ENCODE measurements around the gene DPY19L3.
"Not testable (repeated sequence)": the region's sequence is repeated elsewhere in the genome, so short reads cannot be mapped to it uniquely, and the experiment has no call there.

DPY19L3 gene

DNA sequence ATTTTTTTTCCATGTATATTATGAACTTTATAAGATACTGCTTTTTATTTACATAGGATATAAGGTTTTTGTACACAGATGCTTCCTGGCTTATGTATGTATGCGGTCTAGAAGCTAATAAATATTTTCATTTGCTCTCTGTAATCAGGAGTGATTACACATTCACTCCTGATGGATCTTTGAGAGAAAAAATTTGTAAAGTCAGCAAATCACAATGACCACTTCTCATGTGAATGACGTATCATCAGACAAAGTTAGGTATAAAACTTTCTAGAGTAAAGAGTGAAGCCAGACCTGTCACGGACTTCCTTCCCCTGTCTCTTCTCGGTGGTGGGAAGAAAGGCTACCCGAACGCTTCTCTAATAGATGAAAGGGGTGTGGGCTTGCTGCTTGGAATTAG lies 31.1 kb downstream of the DPY19L3 start:
- no peaks in the 10 kb centered on the region for H3K36me3 ChIP-seq (replicated peaks; ENCODE audit: low read depth, low read length)
- H2AFZ ChIP-seq (ENCODE audit: low read depth, low read length): no peak overlapping the region
- no peak overlapping the region for H3K4me2 ChIP-seq (ENCODE audit: low read length)
- TF ChIP-seq, protein P1, sequence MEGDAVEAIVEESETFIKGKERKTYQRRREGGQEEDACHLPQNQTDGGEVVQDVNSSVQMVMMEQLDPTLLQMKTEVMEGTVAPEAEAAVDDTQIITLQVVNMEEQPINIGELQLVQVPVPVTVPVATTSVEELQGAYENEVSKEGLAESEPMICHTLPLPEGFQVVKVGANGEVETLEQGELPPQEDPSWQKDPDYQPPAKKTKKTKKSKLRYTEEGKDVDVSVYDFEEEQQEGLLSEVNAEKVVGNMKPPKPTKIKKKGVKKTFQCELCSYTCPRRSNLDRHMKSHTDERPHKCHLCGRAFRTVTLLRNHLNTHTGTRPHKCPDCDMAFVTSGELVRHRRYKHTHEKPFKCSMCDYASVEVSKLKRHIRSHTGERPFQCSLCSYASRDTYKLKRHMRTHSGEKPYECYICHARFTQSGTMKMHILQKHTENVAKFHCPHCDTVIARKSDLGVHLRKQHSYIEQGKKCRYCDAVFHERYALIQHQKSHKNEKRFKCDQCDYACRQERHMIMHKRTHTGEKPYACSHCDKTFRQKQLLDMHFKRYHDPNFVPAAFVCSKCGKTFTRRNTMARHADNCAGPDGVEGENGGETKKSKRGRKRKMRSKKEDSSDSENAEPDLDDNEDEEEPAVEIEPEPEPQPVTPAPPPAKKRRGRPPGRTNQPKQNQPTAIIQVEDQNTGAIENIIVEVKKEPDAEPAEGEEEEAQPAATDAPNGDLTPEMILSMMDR (IDR thresholded peaks at IDR 0.05; ENCODE audit: low read depth, low read length): no peak
- no peak for TF ChIP-seq EZH2phosphoT487 (IDR thresholded peaks at IDR 0.05; ENCODE audit: low read depth)
- H3K4me1 ChIP-seq (ENCODE audit: low read length): no peaks in the 10 kb centered on the region
- no peaks in the 10 kb centered on the region for H3K9me3 ChIP-seq (ENCODE audit: insufficient read depth, low read length)
- no peaks in the 10 kb centered on the region for H3K79me2 ChIP-seq (ENCODE audit: low read length)
- H4K20me1 ChIP-seq (ENCODE audit: insufficient read depth, low read length): no peaks in the 10 kb centered on the region
- H3K27me3 ChIP-seq (ENCODE audit: low read depth, low read length): no peaks in the 10 kb centered on the region
- H3K9ac ChIP-seq (ENCODE audit: low read length): no peak overlapping the region
- no peak overlapping the region for H3K4me3 ChIP-seq (ENCODE audit: low read length)
- H3K27ac ChIP-seq (ENCODE audit: low read length): no peak overlapping the region

DNA sequence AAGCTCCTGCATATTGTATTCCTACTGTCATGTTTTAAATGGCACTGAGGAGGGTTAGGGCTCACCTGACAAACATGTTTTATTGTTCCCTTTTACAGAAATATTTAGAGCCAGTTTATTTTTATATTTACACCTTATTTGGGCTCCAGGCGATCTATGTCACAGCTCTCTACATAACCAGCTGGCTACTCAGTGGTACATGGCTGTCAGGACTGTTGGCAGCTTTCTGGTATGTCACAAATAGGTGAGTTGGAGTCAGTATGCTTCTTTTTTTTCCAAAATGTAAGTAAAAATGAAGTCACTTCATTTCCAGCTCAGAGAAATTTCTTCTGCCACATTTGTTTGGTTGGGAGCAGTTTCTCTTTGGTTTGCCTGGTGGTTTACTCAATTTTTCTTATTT lies 31.5 kb downstream of the DPY19L3 start:
- no peak for TF ChIP-seq EZH2phosphoT487 (IDR thresholded peaks at IDR 0.05; ENCODE audit: low read depth)
- TF ChIP-seq, protein P1 (IDR thresholded peaks at IDR 0.05; ENCODE audit: low read depth, low read length): no peak
- Histone ChIP-seq H4K20me1 (ENCODE audit: insufficient read depth, low read length) (no peaks in the 10 kb centered on the region), H3K9ac (ENCODE audit: low read length) (no peak overlapping the region), H3K36me3 (replicated peaks; ENCODE audit: low read depth, low read length) (no peaks in the 10 kb centered on the region), H3K79me2 (ENCODE audit: low read length) (no peaks in the 10 kb centered on the region), H3K9me3 (ENCODE audit: insufficient read depth, low read length) (no peaks in the 10 kb centered on the region), H3K4me1 (ENCODE audit: low read length) (no peaks in the 10 kb centered on the region), H3K27me3 (ENCODE audit: low read depth, low read length) (no peaks in the 10 kb centered on the region), H3K4me3 (ENCODE audit: low read length) (no peak overlapping the region), H2AFZ (ENCODE audit: low read depth, low read length) (no peak overlapping the region), H3K27ac (ENCODE audit: low read length) (no peak overlapping the region), H3K4me2 (ENCODE audit: low read length) (no peak overlapping the region)

DNA sequence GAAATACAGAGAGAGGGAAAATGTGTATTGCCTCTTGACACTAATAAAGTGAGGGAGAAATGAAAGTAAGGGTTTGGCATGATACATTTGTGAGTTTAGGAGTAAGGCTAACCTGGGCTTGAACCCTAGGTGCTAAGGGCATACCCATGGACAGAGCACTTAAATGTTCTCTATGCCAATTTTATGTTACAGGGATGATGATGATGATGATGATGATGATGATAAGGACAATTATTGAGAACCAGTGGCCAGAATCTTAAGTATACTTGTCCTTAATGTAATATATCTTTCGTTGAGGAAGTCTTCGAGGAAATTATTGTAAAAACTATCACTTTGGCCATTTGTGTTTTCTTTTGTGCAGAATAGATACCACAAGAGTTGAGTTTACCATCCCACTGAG lies 33.2 kb downstream of the DPY19L3 start:
- H4K20me1 ChIP-seq (ENCODE audit: insufficient read depth, low read length): no peaks in the 10 kb centered on the region
- H2AFZ ChIP-seq (ENCODE audit: low read depth, low read length): no peak overlapping the region
- no peaks in the 10 kb centered on the region for H3K79me2 ChIP-seq (ENCODE audit: low read length)
- no peak overlapping the region for H3K4me3 ChIP-seq (ENCODE audit: low read length)
- no peak overlapping the region for H3K27ac ChIP-seq (ENCODE audit: low read length)
- H3K9ac ChIP-seq (ENCODE audit: low read length): no peak overlapping the region
- no peaks in the 10 kb centered on the region for H3K27me3 ChIP-seq (ENCODE audit: low read depth, low read length)
- H3K4me1 ChIP-seq (ENCODE audit: low read length): no peaks in the 10 kb centered on the region
- no peak overlapping the region for H3K4me2 ChIP-seq (ENCODE audit: low read length)
- H3K36me3 ChIP-seq (replicated peaks; ENCODE audit: low read depth, low read length): no peaks in the 10 kb centered on the region
- TF ChIP-seq EZH2phosphoT487 (IDR thresholded peaks at IDR 0.05; ENCODE audit: low read depth): no peak
- TF ChIP-seq, protein P1 (IDR thresholded peaks at IDR 0.05; ENCODE audit: low read depth, low read length): no peak
- H3K9me3 ChIP-seq (ENCODE audit: insufficient read depth, low read length): no peaks in the 10 kb centered on the region

DNA sequence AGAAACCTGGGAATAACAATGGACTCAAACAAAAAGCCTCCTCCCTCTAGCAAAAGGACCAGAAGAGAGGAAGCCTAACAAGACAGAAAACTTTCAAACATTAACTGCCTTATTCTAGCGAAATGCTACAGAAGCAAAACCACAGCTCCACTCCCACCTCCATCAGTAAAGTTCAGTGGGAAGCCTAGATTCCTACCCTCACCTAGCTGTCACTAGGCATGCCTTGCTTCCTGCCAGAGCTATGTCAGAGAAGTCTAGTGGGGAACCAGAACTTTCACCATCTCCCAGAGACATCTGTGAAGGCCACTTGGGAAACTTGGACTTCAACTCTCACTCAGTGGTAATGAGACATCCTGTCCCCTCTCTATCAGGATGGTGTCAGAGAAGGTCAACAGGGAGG lies 37.1 kb downstream of the DPY19L3 start:
- Histone ChIP-seq H3K27ac (ENCODE audit: low read length) (no peak overlapping the region), H3K36me3 (replicated peaks; ENCODE audit: low read depth, low read length) (no peaks in the 10 kb centered on the region), H3K9me3 (ENCODE audit: insufficient read depth, low read length) (no peaks in the 10 kb centered on the region), H3K4me1 (ENCODE audit: low read length) (no peaks in the 10 kb centered on the region), H3K4me2 (ENCODE audit: low read length) (no peak overlapping the region), H3K79me2 (ENCODE audit: low read length) (no peaks in the 10 kb centered on the region), H3K4me3 (ENCODE audit: low read length) (no peak overlapping the region), H3K27me3 (ENCODE audit: low read depth, low read length) (no peaks in the 10 kb centered on the region), H2AFZ (ENCODE audit: low read depth, low read length) (no peak overlapping the region), H4K20me1 (ENCODE audit: insufficient read depth, low read length) (no peaks in the 10 kb centered on the region), H3K9ac (ENCODE audit: low read length) (no peak overlapping the region)
- TF ChIP-seq, protein P1 (IDR thresholded peaks at IDR 0.05; ENCODE audit: low read depth, low read length): no peak
- TF ChIP-seq EZH2phosphoT487 (IDR thresholded peaks at IDR 0.05; ENCODE audit: low read depth): no peak

DNA sequence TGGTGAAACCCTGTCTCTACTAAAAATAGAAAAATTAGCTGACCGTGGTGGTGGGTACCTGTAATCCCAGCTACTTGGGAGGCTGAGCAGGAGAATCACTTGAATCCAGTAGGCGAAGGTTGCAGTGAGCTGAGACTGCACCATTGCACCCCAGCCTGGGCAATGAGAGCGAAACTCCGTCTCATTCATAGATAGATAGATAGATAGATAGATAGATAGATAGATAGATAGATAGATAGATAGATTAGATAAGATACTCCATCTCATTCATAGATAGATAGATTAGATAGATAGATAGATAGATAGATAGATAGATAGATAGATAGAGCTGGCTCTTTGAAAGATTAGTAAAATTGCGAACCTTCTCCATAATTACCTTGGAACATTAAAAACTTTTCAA lies 42.0 kb downstream of the DPY19L3 start:
- not testable (repeated sequence) for H4K20me1 ChIP-seq (ENCODE audit: insufficient read depth, low read length); H3K36me3 ChIP-seq (replicated peaks; ENCODE audit: low read depth, low read length); H3K27ac ChIP-seq (ENCODE audit: low read length); H3K4me2 ChIP-seq (ENCODE audit: low read length); H3K79me2 ChIP-seq (ENCODE audit: low read length); H2AFZ ChIP-seq (ENCODE audit: low read depth, low read length); H3K9ac ChIP-seq (ENCODE audit: low read length); H3K4me1 ChIP-seq (ENCODE audit: low read length); H3K27me3 ChIP-seq (ENCODE audit: low read depth, low read length); H3K9me3 ChIP-seq (ENCODE audit: insufficient read depth, low read length); H3K4me3 ChIP-seq (ENCODE audit: low read length)

Data from OCI-LY3 (cell line).